G401.6 (cell line): ENCODE measurements around the gene P3H4.

Experiments
- FAIRE-seq: peaks from 2 replicates; lab custom pipeline; 2012; peaks lifted over from hg19 to GRCh38; lab: Jason Lieb, UNC

Gene P3H4

GRCh38 chr17:41769985-41770384 is 41.8 kb downstream of the P3H4 start:
- no peak for FAIRE-seq

GRCh38 chr17:41769346-41769862 is 42.3 kb downstream of the P3H4 start:
- FAIRE-seq, result no peak

- FAIRE-seq, result no peak
Measured at GRCh38 chr17:41768682-41769288, 43.0 kb downstream of the P3H4 start.

- FAIRE-seq, result no peak
Measured at GRCh38 chr17:41767324-41768042, 44.3 kb downstream of the P3H4 start.

DNA sequence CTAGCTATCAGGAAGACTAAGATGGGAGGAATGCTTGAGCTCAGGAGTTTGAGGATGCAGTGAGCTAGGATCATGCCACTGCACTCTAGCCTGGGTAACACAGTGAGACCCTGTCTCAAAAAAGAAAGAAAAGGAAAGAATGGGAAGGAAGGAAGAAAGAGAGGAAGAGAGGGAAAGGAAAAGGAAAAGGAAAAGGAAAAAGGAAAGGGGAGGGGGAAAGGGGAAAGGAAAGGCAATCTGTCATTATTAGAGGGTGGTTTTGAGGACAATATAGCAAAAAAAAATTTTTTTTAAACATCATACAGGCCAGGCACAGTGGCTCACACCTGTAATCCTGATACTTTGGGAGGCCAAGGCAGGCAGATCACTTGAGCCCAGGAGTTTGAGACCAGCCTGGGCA is 45.6 kb downstream of the P3H4 start:
- FAIRE-seq, result no peak

DNA sequence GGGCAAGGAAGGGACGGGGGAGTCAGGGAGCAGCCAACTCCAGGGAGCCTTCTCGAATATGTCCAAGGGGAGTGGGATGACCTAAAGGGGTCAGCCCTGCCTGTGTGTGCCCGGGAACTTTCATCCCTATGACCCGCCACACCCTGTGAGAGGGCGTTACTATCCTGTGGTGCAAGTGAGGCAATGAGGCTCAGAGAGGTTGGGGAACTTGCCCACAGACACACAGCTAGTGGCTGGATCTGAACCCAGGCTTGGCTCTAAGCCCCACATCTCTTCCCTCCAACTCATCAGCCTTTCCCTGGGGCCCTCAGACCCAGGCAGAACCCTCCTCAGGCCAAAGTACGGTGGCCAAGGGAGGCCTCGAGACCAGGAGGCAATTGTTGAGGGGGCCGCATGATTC is 48.4 kb downstream of the P3H4 start:
- FAIRE-seq, result no peak

- FAIRE-seq, result no peak
Measured at GRCh38 chr17:41762841-41763240, 48.9 kb downstream of the P3H4 start.

DNA sequence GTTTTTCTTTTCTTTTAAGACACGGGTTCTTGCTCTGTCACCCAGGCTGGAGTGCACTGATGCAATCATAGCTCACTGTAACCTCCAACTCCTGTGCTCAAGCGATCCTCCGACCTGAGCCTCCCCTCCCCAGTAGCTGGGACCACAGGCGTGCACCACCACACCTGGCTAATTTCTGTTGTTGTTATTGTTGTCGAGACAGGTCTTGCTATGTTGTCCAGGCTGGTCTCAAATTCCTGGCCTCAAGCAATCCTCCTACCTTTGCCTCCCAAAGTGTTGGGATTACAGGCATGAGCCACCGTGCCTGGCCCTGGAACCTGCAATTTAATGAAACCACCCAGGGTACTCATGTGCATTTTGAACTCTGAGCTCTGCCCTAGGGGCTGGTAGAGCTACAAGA is 49.4 kb downstream of the P3H4 start:
- FAIRE-seq, result no peak

DNA sequence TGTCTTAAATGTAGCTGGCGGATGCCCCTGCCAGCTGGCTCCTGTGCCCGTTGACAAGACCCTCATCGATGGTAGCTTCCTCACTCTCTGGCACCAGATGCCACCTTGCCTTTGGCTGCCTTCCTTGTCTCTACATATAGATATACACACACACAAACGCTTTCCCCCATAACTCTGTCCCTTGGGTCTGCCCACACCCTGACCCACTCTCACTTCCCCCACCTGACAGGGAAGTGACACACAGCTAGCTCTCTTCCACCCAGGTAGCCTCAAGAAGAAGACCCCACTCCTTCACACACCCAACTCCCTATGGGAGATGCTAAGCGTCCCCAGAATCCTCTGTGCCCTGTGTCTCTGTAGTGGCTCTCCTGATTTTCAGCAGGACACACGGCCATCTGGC is 50.9 kb downstream of the P3H4 start:
- FAIRE-seq, result no peak

DNA sequence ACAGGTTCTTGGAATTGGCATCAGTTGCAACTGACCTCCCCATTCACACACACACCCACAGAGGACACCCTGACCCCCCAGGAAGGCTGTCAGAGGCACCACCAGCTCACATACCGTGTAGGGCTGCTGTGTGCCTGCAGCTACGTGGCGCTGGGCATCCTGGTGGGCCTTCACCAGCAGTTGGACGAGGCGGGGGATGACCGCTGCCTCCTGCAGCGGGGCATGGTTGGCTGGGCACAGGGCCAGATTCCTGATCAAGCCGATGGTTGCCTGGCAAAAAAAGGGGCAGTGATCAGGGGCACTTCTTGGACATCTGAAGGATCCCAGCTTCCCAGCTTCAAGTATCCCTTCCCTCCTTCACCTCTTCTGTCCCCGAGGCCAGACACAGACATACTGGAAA is 53.1 kb downstream of the P3H4 start:
- no peak for FAIRE-seq

- FAIRE-seq, result no peak
Measured at GRCh38 chr17:41754066-41754465, 57.7 kb downstream of the P3H4 start.
